ENCODE results near the gene TRAF4. TPM values are rescaled to one million over a fixed set of nuclear protein-coding genes. Genes with fewer than 3 reads are reported as not detected.
A peak's percentile ranks its signal among the peaks of the same experiment; 100 is the strongest.

Gene TRAF4
- total RNA-seq, 1 experiment from 2014 or later, result 127 TPM

GRCh38 chr17:28737770-28738679 lies 5.8 kb upstream of the TRAF4 start:
- CTCF ChIA-PET, result no interaction called here
- no peak for DNase-seq (ENCODE audit: low read depth, low spot score)
- H3K9me3 ChIP-seq (ENCODE audit: control insufficient read depth in 1 of 2, insufficient read depth in 1 of 2, low read depth in 1 of 2, low read length in 2 of 2), result no peaks in the 10 kb centered on the region
- no peaks in the 10 kb centered on the region for H3K27me3 ChIP-seq (ENCODE audit: insufficient read depth, low read length)
- TF ChIP-seq RAD21 (IDR thresholded peaks at IDR 0.05; ENCODE audit: low read depth) (no peak), MAX (IDR thresholded peaks at IDR 0.05) (peak; percentile 67), EGR1 (IDR thresholded peaks at IDR 0.05; ENCODE audit: low read depth) (no peak)
- H3K4me1 ChIP-seq (ENCODE audit: control insufficient read depth in 1 of 2, insufficient read depth in 2 of 2, low read length in 2 of 2), result peaks cover 22 to 33% of the 10 kb centered on the region in 2 experiments
- H3K36me3 ChIP-seq (ENCODE audit: control insufficient read depth in 1 of 2, insufficient read depth in 2 of 2, low read length in 2 of 2), result no peaks in the 10 kb centered on the region
- BruUV-seq (replicated peaks), result no TSS peak
- intact Hi-C loops (cut with micrococcal nuclease), result no loop called here
- RAD21 ChIA-PET (ENCODE audit: low non-redundant PET in 1 of 2, low total read pairs in 2 of 2, uncharacterized antibody in 2 of 2, unreplicated experiment in 2 of 2), result no interaction called here
- no peak for ATAC-seq
- H2AFZ ChIP-seq (ENCODE audit: low read depth, low read length, poor library complexity, severe bottlenecking), result no peak overlapping the region
- POLR2A ChIA-PET, result no interaction called here
- no peaks in the 10 kb centered on the region for H3K9me2 ChIP-seq (ENCODE audit: insufficient read depth)
- H3K4me3 ChIP-seq (replicated peaks in 1 of 2; ENCODE audit: low read depth in 1 of 2, low read length in 2 of 2), result no peak overlapping the region
- no peaks in the 10 kb centered on the region for H3K79me2 ChIP-seq (ENCODE audit: insufficient read depth, low read length)
- no peaks in the 10 kb centered on the region for H4K20me1 ChIP-seq (ENCODE audit: insufficient read depth)
- no peak overlapping the region for H3K9ac ChIP-seq (ENCODE audit: low read length)
- no peak overlapping the region for H3K4me2 ChIP-seq (ENCODE audit: low read length)
- H3K27ac ChIP-seq (ENCODE audit: low read depth, low read length), result peak overlapping the region; percentile 22; the same call in 1 of the 2 replicates

- Histone ChIP-seq H3K79me2 (ENCODE audit: insufficient read depth, low read length) (no peaks in the 10 kb centered on the region), H3K36me3 (ENCODE audit: control insufficient read depth in 1 of 2, insufficient read depth in 2 of 2, low read length in 2 of 2) (no peaks in the 10 kb centered on the region), H3K4me3 (replicated peaks in 1 of 2; ENCODE audit: low read depth in 1 of 2, low read length in 2 of 2) (no peak overlapping the region), H3K27ac (ENCODE audit: low read depth, low read length) (no peak overlapping the region), H2AFZ (ENCODE audit: low read depth, low read length, poor library complexity, severe bottlenecking) (no peak overlapping the region), H4K20me1 (ENCODE audit: insufficient read depth) (no peaks in the 10 kb centered on the region), H3K9ac (ENCODE audit: low read length) (no peak overlapping the region), H3K9me3 (ENCODE audit: control insufficient read depth in 1 of 2, insufficient read depth in 1 of 2, low read depth in 1 of 2, low read length in 2 of 2) (no peaks in the 10 kb centered on the region), H3K9me2 (ENCODE audit: insufficient read depth) (no peaks in the 10 kb centered on the region), H3K4me2 (ENCODE audit: low read length) (no peak overlapping the region), H3K27me3 (ENCODE audit: insufficient read depth, low read length) (no peaks in the 10 kb centered on the region), H3K4me1 (ENCODE audit: control insufficient read depth in 1 of 2, insufficient read depth in 2 of 2, low read length in 2 of 2) (peaks cover 22 to 40% of the 10 kb centered on the region in 2 experiments)
- intact Hi-C loops (cut with micrococcal nuclease), result no loop called here
- CTCF ChIA-PET, result no interaction called here
- DNase-seq (ENCODE audit: low read depth, low spot score), result no peak
- no TSS peak for BruUV-seq (replicated peaks)
- RAD21 ChIA-PET (ENCODE audit: low non-redundant PET in 1 of 2, low total read pairs in 2 of 2, uncharacterized antibody in 2 of 2, unreplicated experiment in 2 of 2), result no interaction called here
- no peak for ATAC-seq
- POLR2A ChIA-PET, result interaction anchor here (1.6 kb wide), 1 partner anchor 10 kb away, joined by 4 read pairs; the partner anchor contains the start of gene NEK8
- no peak for TF ChIP-seq YY1 (IDR thresholded peaks at IDR 0.05; ENCODE audit: extremely low read depth, insufficient replicate concordance, low read depth, low read length)
- no peak for TF ChIP-seq ATF3 (IDR thresholded peaks at IDR 0.05)
- TF ChIP-seq ZFX (IDR thresholded peaks at IDR 0.05), result no peak
- TF ChIP-seq EZH2 (IDR thresholded peaks at IDR 0.05), result no peak
- TF ChIP-seq JUND (IDR thresholded peaks at IDR 0.05), result no peak
- no peak for TF ChIP-seq CEBPB (IDR thresholded peaks at IDR 0.05; ENCODE audit: low read depth)
- no peak for TF ChIP-seq SIN3A (IDR thresholded peaks at IDR 0.05; ENCODE audit: low read depth)
- no peak for TF ChIP-seq EZH2phosphoT487 (IDR thresholded peaks at IDR 0.05; ENCODE audit: borderline replicate concordance)
- TF ChIP-seq ELF1 (IDR thresholded peaks at IDR 0.05; ENCODE audit: borderline replicate concordance, low read depth), result no peak
These were observed 5.0 kb upstream of the TRAF4 start for GRCh38 chr17:28738680-28739384.

Data from HCT116 (cell line).